ENCODE measurements around the gene SRGAP2B. TPM values are rescaled to one million over a fixed set of nuclear protein-coding genes. Genes with fewer than 3 reads are reported as not detected.
"Not testable (repeated sequence)": the region's sequence is repeated elsewhere in the genome, so short reads cannot be mapped to it uniquely, and the experiment has no call there.

The SRGAP2B gene
- total RNA-seq, 3 donors from 2014 or later (not counting 1 experiment from before 2014, with no cell fraction given) = 11.9 to 21.3 (median 18.2) TPM

DNA sequence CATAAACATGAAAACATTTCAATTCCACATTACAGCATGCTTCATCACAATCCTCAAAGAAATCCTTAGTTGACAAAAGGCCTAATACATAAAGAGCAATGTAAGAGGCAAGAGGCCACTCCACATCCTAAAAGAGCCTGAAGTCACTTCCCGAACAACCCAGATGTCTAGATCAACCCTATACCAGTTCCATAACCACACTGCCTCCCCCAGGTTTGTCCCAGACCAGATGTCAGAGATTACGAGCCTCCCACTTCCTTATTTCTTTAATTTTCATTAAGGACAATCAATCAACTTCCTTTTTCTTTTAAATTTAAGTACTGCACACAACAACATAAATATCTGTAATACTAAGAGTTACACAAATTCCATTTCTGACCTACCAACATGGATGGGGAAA is 15.4 kb downstream of the SRGAP2B start:
- H3K27me3 Mint-ChIP-seq (ENCODE audit: low read depth in 2 of 2); H3K36me3 ChIP-seq (ENCODE audit: control insufficient read depth, insufficient read depth, low read length); H3K27me3 ChIP-seq (ENCODE audit: control insufficient read depth, insufficient read depth, low read length); H3K4me1 Mint-ChIP-seq; H3K36me3 Mint-ChIP-seq; DNase-seq; H3K4me1 ChIP-seq (ENCODE audit: control insufficient read depth, insufficient read depth, low read length); H3K9me3 Mint-ChIP-seq; intact Hi-C loops (cut with micrococcal nuclease); H3K4me3 Mint-ChIP-seq; H3K27ac Mint-ChIP-seq; ATAC-seq; H3K4me3 ChIP-seq (ENCODE audit: low read length); H3K9me3 ChIP-seq (ENCODE audit: control insufficient read depth, insufficient read depth, low read length); H3K27ac ChIP-seq (ENCODE audit: low read length): not testable (repeated sequence)
- WGBS (ENCODE audit: insufficient coverage) = 70% methylated on average over 1 of the region's 2 CpGs

GRCh38 chr1:145078787-145079370 is 16.2 kb downstream of the SRGAP2B start:
- H3K27ac ChIP-seq (ENCODE audit: low read length); H3K4me1 ChIP-seq (ENCODE audit: control insufficient read depth, insufficient read depth, low read length); H3K9me3 Mint-ChIP-seq; H3K27ac Mint-ChIP-seq; DNase-seq; H3K27me3 Mint-ChIP-seq (ENCODE audit: low read depth in 2 of 2); H3K4me1 Mint-ChIP-seq; H3K36me3 ChIP-seq (ENCODE audit: control insufficient read depth, insufficient read depth, low read length); H3K27me3 ChIP-seq (ENCODE audit: control insufficient read depth, insufficient read depth, low read length); intact Hi-C loops (cut with micrococcal nuclease); H3K4me3 ChIP-seq (ENCODE audit: low read length); H3K9me3 ChIP-seq (ENCODE audit: control insufficient read depth, insufficient read depth, low read length); ATAC-seq; H3K36me3 Mint-ChIP-seq; H3K4me3 Mint-ChIP-seq: not testable (repeated sequence)
- no CpG with 5 or more reads among the region's 5 CpGs for WGBS (ENCODE audit: insufficient coverage)

DNA sequence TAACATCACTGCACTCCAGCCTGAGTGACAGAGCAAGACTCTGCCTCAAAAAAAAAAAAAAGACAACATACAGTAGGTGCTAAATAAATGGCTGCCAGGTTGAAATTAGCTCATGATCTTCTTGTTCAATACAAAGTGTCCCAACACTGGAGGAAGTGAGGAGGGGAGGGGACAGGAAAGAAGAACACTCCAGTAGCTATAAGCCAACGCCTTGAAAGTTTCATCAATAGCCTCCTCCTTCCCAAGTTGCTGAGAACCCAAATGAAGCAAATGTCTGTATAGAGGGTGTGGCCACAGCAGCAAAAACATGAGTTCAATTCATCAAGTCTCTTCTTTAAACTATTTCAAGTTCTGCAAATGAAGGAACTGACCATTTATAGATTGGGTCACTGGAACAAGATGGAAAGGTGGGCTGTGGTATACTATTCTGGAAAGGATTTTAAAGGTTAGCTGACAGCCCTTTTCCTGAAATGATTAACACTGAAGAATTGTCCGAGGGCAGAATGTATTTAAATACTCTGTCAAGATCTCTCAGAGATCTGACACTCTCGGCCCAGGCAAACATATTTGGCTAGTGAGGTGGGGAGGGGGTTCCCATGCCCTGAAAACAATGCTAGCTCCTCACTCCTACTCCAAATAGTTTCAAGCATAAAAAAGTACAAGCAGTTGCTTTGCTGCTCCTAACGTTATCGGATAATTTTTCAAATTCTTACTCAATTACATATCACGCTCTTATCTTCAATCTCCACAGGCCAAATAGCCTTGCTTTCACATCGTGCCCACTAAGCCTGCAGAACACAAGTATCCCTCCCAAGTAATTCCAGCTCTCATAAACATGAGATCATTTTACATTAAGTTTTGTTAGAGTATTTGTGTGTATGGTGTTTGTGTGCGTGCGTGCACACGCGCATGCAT is 17.0 kb downstream of the SRGAP2B start:
- H3K9me3 ChIP-seq (ENCODE audit: control insufficient read depth, insufficient read depth, low read length); intact Hi-C loops (cut with micrococcal nuclease); H3K4me3 ChIP-seq (ENCODE audit: low read length); H3K36me3 ChIP-seq (ENCODE audit: control insufficient read depth, insufficient read depth, low read length); H3K4me1 Mint-ChIP-seq; H3K27me3 ChIP-seq (ENCODE audit: control insufficient read depth, insufficient read depth, low read length); H3K27ac Mint-ChIP-seq; DNase-seq; H3K36me3 Mint-ChIP-seq; H3K9me3 Mint-ChIP-seq; H3K27me3 Mint-ChIP-seq (ENCODE audit: low read depth in 2 of 2); H3K4me3 Mint-ChIP-seq; ATAC-seq; H3K27ac ChIP-seq (ENCODE audit: low read length); H3K4me1 ChIP-seq (ENCODE audit: control insufficient read depth, insufficient read depth, low read length): not testable (repeated sequence)
- WGBS (ENCODE audit: insufficient coverage) = no CpG with 5 or more reads among the region's 11 CpGs

GRCh38 chr1:145076877-145077276 is 18.3 kb downstream of the SRGAP2B start:
- H3K27me3 ChIP-seq (ENCODE audit: control insufficient read depth, insufficient read depth, low read length); H3K27ac Mint-ChIP-seq; DNase-seq; H3K36me3 ChIP-seq (ENCODE audit: control insufficient read depth, insufficient read depth, low read length); H3K4me3 Mint-ChIP-seq; intact Hi-C loops (cut with micrococcal nuclease); H3K4me1 Mint-ChIP-seq; H3K27me3 Mint-ChIP-seq (ENCODE audit: low read depth in 2 of 2); H3K36me3 Mint-ChIP-seq; H3K9me3 ChIP-seq (ENCODE audit: control insufficient read depth, insufficient read depth, low read length); H3K9me3 Mint-ChIP-seq; ATAC-seq; H3K27ac ChIP-seq (ENCODE audit: low read length); H3K4me3 ChIP-seq (ENCODE audit: low read length); H3K4me1 ChIP-seq (ENCODE audit: control insufficient read depth, insufficient read depth, low read length): not testable (repeated sequence)
- WGBS (ENCODE audit: insufficient coverage) = no CpG with 5 or more reads among the region's 3 CpGs

- not testable (repeated sequence) for H3K27ac Mint-ChIP-seq, ATAC-seq
Measured at GRCh38 chr1:145074021-145074559, 21.0 kb downstream of the SRGAP2B start.

DNA sequence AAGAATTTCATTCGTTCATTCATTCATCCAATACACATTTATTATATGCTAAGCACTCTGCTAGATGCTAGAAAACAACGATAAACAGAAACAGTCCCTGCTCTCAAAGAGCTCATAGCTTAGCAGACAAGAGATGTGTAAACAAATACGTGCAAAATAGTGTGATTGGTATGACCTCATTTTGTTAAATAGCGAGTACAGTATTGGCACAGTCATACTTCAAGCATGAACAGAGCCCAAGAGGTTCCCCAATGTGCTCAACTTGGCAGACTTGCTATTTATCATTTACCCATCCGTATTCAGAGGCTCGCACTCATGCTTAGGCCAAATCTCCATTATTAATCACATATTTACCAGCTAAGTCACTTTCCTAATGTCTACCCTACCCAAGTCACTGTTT is 23.6 kb downstream of the SRGAP2B start:
- H3K4me3 Mint-ChIP-seq; intact Hi-C loops (cut with micrococcal nuclease); H3K27ac ChIP-seq (ENCODE audit: low read length); H3K4me1 ChIP-seq (ENCODE audit: control insufficient read depth, insufficient read depth, low read length); H3K4me3 ChIP-seq (ENCODE audit: low read length); H3K4me1 Mint-ChIP-seq; H3K9me3 ChIP-seq (ENCODE audit: control insufficient read depth, insufficient read depth, low read length); ATAC-seq; H3K36me3 Mint-ChIP-seq; H3K27me3 ChIP-seq (ENCODE audit: control insufficient read depth, insufficient read depth, low read length); H3K27ac Mint-ChIP-seq; H3K9me3 Mint-ChIP-seq; H3K36me3 ChIP-seq (ENCODE audit: control insufficient read depth, insufficient read depth, low read length); H3K27me3 Mint-ChIP-seq (ENCODE audit: low read depth in 2 of 2); DNase-seq: not testable (repeated sequence)
- no CpG with 5 or more reads among the region's 6 CpGs for WGBS (ENCODE audit: insufficient coverage)

More at GRCh38 chr1:145074021-145074559, 21.0 kb downstream of the SRGAP2B start:
- H3K27me3 ChIP-seq (ENCODE audit: control insufficient read depth, insufficient read depth, low read length); H3K4me1 Mint-ChIP-seq; H3K4me3 Mint-ChIP-seq; H3K9me3 ChIP-seq (ENCODE audit: control insufficient read depth, insufficient read depth, low read length); H3K4me1 ChIP-seq (ENCODE audit: control insufficient read depth, insufficient read depth, low read length); DNase-seq; H3K4me3 ChIP-seq (ENCODE audit: low read length); H3K36me3 Mint-ChIP-seq; intact Hi-C loops (cut with micrococcal nuclease); H3K36me3 ChIP-seq (ENCODE audit: control insufficient read depth, insufficient read depth, low read length); H3K27ac ChIP-seq (ENCODE audit: low read length); H3K9me3 Mint-ChIP-seq; H3K27me3 Mint-ChIP-seq (ENCODE audit: low read depth in 2 of 2): not testable (repeated sequence)
- 80% methylated on average over 1 of the region's 6 CpGs for WGBS (ENCODE audit: insufficient coverage)

GRCh38 chr1:145066486-145066885 is 28.6 kb downstream of the SRGAP2B start:
- H3K36me3 ChIP-seq (ENCODE audit: control insufficient read depth, insufficient read depth, low read length); H3K27me3 ChIP-seq (ENCODE audit: control insufficient read depth, insufficient read depth, low read length); H3K4me3 ChIP-seq (ENCODE audit: low read length); H3K9me3 Mint-ChIP-seq; H3K9me3 ChIP-seq (ENCODE audit: control insufficient read depth, insufficient read depth, low read length); ATAC-seq; H3K27me3 Mint-ChIP-seq (ENCODE audit: low read depth in 2 of 2); H3K27ac ChIP-seq (ENCODE audit: low read length); H3K4me1 ChIP-seq (ENCODE audit: control insufficient read depth, insufficient read depth, low read length); intact Hi-C loops (cut with micrococcal nuclease); DNase-seq; H3K4me3 Mint-ChIP-seq; H3K36me3 Mint-ChIP-seq; H3K4me1 Mint-ChIP-seq; H3K27ac Mint-ChIP-seq: not testable (repeated sequence)
- WGBS (ENCODE audit: insufficient coverage) = no CpG with 5 or more reads among the region's 10 CpGs
